ENCODE data around the gene S100A3. TPM values are rescaled to one million over a fixed set of nuclear protein-coding genes. Genes with fewer than 3 reads are reported as not detected.

S100A3 gene
- polyA plus RNA-seq, 1 of the 3 experiments (the other 2 are of a cell fraction), result 11.8 TPM

DNA sequence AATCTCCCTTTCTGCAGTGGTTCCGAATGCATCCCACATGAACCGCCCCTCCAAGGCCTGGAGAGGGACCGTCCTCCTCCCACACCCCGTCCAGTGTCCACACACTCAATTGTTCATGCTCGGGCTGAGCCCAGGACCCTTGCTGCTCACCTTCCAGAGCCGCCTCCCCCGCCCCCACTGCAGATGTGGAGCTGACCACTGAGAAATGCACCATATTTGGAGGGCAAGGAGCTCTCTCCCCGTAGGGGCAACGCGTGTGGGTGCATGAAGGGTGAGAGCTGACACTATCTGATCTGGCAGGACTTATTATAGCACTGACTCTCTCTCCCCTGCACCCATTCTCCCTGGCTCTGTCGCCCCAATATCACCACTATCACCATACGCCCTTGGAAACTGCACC, 4.0 kb upstream of the S100A3 start:
- DNase-seq, result no peak
- Histone ChIP-seq H3K4me2 (no peak overlapping the region), H3K4me3 (ENCODE audit: low read depth in 2 of 2, low read length in 1 of 2) (no peak overlapping the region), H3K79me2 (ENCODE audit: insufficient read depth) (no peaks in the 10 kb centered on the region), H2AFZ (ENCODE audit: low read depth) (no peak overlapping the region), H3K9me2 (no peaks in the 10 kb centered on the region), H3F3A (replicated peaks; ENCODE audit: insufficient read depth) (no peaks in the 10 kb centered on the region), H3K36me3 (replicated peaks in 1 of 2; ENCODE audit: control insufficient read depth in 1 of 2, insufficient read depth in 2 of 2, low read length in 1 of 2) (no peaks in the 10 kb centered on the region), H3K9ac (no peak overlapping the region), H4K20me1 (ENCODE audit: insufficient read depth) (no peaks in the 10 kb centered on the region), H3K9me3 (no peaks in the 10 kb centered on the region), H3K27ac (ENCODE audit: low read depth in 2 of 2, low read length in 1 of 2) (peak overlapping the region in 1 of 2 experiments; percentile 55; a peak in 2 of 4 replicates), H3K27me3 (ENCODE audit: insufficient read depth) (no peaks in the 10 kb centered on the region), H3K4me1 (ENCODE audit: control insufficient read depth in 1 of 2, insufficient read depth in 2 of 2, low read depth in 1 of 2, low read length in 1 of 2) (peaks cover 29 to 30% of the 10 kb centered on the region in 2 experiments; a peak in 3 of 4 replicates)
- 99% methylated on average over 12 of the region's 12 CpGs for WGBS (ENCODE audit: low lambda C conversion rate)
- no peak for TF ChIP-seq MXI1 (IDR thresholded peaks at IDR 0.05; ENCODE audit: low read depth, low read length)
- no peak for TF ChIP-seq RXRA (IDR thresholded peaks at IDR 0.05; ENCODE audit: borderline replicate concordance, low read depth)
- TF ChIP-seq, protein P1, sequence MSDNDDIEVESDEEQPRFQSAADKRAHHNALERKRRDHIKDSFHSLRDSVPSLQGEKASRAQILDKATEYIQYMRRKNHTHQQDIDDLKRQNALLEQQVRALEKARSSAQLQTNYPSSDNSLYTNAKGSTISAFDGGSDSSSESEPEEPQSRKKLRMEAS (IDR thresholded peaks at IDR 0.05; ENCODE audit: low read depth), result no peak
- TF ChIP-seq NRF1 (IDR thresholded peaks at IDR 0.05; ENCODE audit: low read depth, low read length), result no peak
- no peak for TF ChIP-seq TEAD4 (IDR thresholded peaks at IDR 0.05; ENCODE audit: borderline replicate concordance, insufficient read depth)
- no peak for TF ChIP-seq GATA2 (CRISPR knock-in tag; IDR thresholded peaks at IDR 0.05)
- TF ChIP-seq POLR2AphosphoS5 (IDR thresholded peaks at IDR 0.05; ENCODE audit: low read depth, low read length), result no peak
- no peak for TF ChIP-seq NFIC (IDR thresholded peaks at IDR 0.05; ENCODE audit: borderline replicate concordance)
- TF ChIP-seq, protein P2, sequence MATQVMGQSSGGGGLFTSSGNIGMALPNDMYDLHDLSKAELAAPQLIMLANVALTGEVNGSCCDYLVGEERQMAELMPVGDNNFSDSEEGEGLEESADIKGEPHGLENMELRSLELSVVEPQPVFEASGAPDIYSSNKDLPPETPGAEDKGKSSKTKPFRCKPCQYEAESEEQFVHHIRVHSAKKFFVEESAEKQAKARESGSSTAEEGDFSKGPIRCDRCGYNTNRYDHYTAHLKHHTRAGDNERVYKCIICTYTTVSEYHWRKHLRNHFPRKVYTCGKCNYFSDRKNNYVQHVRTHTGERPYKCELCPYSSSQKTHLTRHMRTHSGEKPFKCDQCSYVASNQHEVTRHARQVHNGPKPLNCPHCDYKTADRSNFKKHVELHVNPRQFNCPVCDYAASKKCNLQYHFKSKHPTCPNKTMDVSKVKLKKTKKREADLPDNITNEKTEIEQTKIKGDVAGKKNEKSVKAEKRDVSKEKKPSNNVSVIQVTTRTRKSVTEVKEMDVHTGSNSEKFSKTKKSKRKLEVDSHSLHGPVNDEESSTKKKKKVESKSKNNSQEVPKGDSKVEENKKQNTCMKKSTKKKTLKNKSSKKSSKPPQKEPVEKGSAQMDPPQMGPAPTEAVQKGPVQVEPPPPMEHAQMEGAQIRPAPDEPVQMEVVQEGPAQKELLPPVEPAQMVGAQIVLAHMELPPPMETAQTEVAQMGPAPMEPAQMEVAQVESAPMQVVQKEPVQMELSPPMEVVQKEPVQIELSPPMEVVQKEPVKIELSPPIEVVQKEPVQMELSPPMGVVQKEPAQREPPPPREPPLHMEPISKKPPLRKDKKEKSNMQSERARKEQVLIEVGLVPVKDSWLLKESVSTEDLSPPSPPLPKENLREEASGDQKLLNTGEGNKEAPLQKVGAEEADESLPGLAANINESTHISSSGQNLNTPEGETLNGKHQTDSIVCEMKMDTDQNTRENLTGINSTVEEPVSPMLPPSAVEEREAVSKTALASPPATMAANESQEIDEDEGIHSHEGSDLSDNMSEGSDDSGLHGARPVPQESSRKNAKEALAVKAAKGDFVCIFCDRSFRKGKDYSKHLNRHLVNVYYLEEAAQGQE (IDR thresholded peaks at IDR 0.05; ENCODE audit: low read depth, low read length), result no peak
- TF ChIP-seq MEF2A (IDR thresholded peaks at IDR 0.05; ENCODE audit: borderline replicate concordance, low read depth), result no peak
- TF ChIP-seq, protein P3, sequence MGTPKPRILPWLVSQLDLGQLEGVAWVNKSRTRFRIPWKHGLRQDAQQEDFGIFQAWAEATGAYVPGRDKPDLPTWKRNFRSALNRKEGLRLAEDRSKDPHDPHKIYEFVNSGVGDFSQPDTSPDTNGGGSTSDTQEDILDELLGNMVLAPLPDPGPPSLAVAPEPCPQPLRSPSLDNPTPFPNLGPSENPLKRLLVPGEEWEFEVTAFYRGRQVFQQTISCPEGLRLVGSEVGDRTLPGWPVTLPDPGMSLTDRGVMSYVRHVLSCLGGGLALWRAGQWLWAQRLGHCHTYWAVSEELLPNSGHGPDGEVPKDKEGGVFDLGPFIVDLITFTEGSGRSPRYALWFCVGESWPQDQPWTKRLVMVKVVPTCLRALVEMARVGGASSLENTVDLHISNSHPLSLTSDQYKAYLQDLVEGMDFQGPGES (IDR thresholded peaks at IDR 0.05; ENCODE audit: low read depth, low read length), result no peak
- TF ChIP-seq SMC3 (IDR thresholded peaks at IDR 0.05; ENCODE audit: low read depth, low read length), result no peak
- no peak for TF ChIP-seq EZH2phosphoT487 (IDR thresholded peaks at IDR 0.05; ENCODE audit: borderline replicate concordance, low read depth)
- no peak for TF ChIP-seq GABPA (IDR thresholded peaks at IDR 0.05; ENCODE audit: low read depth)
- TF ChIP-seq, protein P4, sequence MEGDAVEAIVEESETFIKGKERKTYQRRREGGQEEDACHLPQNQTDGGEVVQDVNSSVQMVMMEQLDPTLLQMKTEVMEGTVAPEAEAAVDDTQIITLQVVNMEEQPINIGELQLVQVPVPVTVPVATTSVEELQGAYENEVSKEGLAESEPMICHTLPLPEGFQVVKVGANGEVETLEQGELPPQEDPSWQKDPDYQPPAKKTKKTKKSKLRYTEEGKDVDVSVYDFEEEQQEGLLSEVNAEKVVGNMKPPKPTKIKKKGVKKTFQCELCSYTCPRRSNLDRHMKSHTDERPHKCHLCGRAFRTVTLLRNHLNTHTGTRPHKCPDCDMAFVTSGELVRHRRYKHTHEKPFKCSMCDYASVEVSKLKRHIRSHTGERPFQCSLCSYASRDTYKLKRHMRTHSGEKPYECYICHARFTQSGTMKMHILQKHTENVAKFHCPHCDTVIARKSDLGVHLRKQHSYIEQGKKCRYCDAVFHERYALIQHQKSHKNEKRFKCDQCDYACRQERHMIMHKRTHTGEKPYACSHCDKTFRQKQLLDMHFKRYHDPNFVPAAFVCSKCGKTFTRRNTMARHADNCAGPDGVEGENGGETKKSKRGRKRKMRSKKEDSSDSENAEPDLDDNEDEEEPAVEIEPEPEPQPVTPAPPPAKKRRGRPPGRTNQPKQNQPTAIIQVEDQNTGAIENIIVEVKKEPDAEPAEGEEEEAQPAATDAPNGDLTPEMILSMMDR (IDR thresholded peaks at IDR 0.05), result no peak
- TF ChIP-seq USF1 (IDR thresholded peaks at IDR 0.05; ENCODE audit: borderline replicate concordance, low read depth), result no peak
- TF ChIP-seq, protein P5, sequence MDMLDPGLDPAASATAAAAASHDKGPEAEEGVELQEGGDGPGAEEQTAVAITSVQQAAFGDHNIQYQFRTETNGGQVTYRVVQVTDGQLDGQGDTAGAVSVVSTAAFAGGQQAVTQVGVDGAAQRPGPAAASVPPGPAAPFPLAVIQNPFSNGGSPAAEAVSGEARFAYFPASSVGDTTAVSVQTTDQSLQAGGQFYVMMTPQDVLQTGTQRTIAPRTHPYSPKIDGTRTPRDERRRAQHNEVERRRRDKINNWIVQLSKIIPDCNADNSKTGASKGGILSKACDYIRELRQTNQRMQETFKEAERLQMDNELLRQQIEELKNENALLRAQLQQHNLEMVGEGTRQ (IDR thresholded peaks at IDR 0.05; ENCODE audit: borderline replicate concordance, low read depth, low read length), result no peak
- no peak for TF ChIP-seq TCF12 (IDR thresholded peaks at IDR 0.05)
- TF ChIP-seq ELF1 (IDR thresholded peaks at IDR 0.05), result no peak
- no peak for TF ChIP-seq SIN3A (IDR thresholded peaks at IDR 0.05; ENCODE audit: borderline replicate concordance, low read depth, low read length)
- POLR2A ChIA-PET, result no interaction called here
- CTCF ChIA-PET, result interaction anchor here (1.1 to 11.8 kb wide), 7 partner anchors 9 to 199 kb away, joined by 3 to 62 read pairs (median 9); no protein-coding TSS in a partner anchor
